K562 (cell line): ENCODE results near the gene VPS16. TPM values are rescaled to one million over a fixed set of nuclear protein-coding genes. Genes with fewer than 3 reads are reported as not detected.

Source experiments
- ATAC-seq: fragments of 200-7000 bp; cut with Tn5 transposase; 3 replicates; pipeline ENCODE4 v1.9.1; 2020; ENCODE audit warnings: moderate library complexity
- BruUV-seq: library from RNA; stranded (reverse); fragments of 400-500 nt; replicated peaks from 2 replicates; lab custom pipeline; 2021; lab: Mats Ljungman, UMichigan
- CTCF ChIA-PET: fragments of 300-600 bp; formaldehyde crosslinking; extraction: SDS; loops from one replicate; lab custom pipeline; 2021; ENCODE audit warnings: low intra/inter-chr PET ratio; lab: Yijun Ruan, JAX
- POLR2A ChIA-PET: fragments of 300-600, 350-650 bp; sonication (Branson Sonifier 250); formaldehyde crosslinking; extraction: SDS; loops from one replicate; lab custom pipeline; 2021; ENCODE audit warnings: antibody characterized with exemption, inconsistent platforms; lab: Yijun Ruan, JAX
- DNase-seq, 4 experiments: peaks; one replicate each; pipeline versions ENCODE4 v3.0.0 to v3.0.0-alpha.2; 2011 to 2018; ENCODE audit warnings: low spot score in 3 of 4, mixed read lengths in 3 of 4; ENCODE audit errors: extremely low read depth in 1 of 4
- FAIRE-seq: peaks from 2 replicates; lab custom pipeline; 2011; peaks lifted over from hg19 to GRCh38; lab: Jason Lieb, UNC
- H2AFZ ChIP-seq: 2 replicates; pipeline ENCODE4 v1.6.0; 2011; ENCODE audit warnings: low read depth, low read length, control low read depth, inconsistent platforms
- H3K27ac ChIP-seq: fragments of 200-600 bp; 3 replicates; pipeline ENCODE4 v1.8.0; 2011; ENCODE audit warnings: low read depth, mild to moderate bottlenecking, control low read depth, inconsistent platforms, low read length, moderate library complexity, mixed read lengths; ENCODE audit errors: extremely low read depth
- H3K27me3 ChIP-seq, 2 experiments: fragments of 300-600 bp in 1 of 2; 2 replicates in 1 of 2; 3 replicates in 1 of 2; pipeline versions ENCODE4 v1.6.0 to v1.8.0; 2011; ENCODE audit warnings: inconsistent platforms in 2 of 2, low read length in 2 of 2, mild to moderate bottlenecking in 1 of 2, mixed read lengths in 1 of 2, moderate library complexity in 1 of 2; ENCODE audit not compliant: control insufficient read depth in 2 of 2, insufficient read depth in 2 of 2
- H3K36me3 ChIP-seq: fragments of 300-600 bp; 3 replicates; pipeline ENCODE4 v1.8.0; 2011; ENCODE audit warnings: mild to moderate bottlenecking, low read length, inconsistent platforms; ENCODE audit not compliant: control insufficient read depth, insufficient read depth
- H3K4me1 ChIP-seq, 2 experiments: fragments of 200-600 bp in 1 of 2; replicated peaks in 1 of 2; 2 replicates in 1 of 2; 3 replicates in 1 of 2; pipeline versions ENCODE4 v1.5.1 to v1.8.0; 2011; ENCODE audit warnings: inconsistent platforms in 2 of 2, low read length in 2 of 2, mild to moderate bottlenecking in 1 of 2, mixed read lengths in 1 of 2, moderate library complexity in 1 of 2; ENCODE audit not compliant: control insufficient read depth in 2 of 2, insufficient read depth in 2 of 2
- H3K4me2 ChIP-seq: 2 replicates; pipeline ENCODE4 v1.6.1; 2011; ENCODE audit warnings: low read length, control low read depth, inconsistent platforms, mixed read lengths; ENCODE audit not compliant: insufficient read depth
- H3K4me3 ChIP-seq: fragments of 200-600 bp; sonication (generic), shearing (Covaris generic); 2 replicates; pipeline ENCODE4 v1.5.1; 2016; ENCODE audit warnings: control low read depth, inconsistent platforms
- H3K79me2 ChIP-seq: fragments of 200-600 bp; 3 replicates; pipeline ENCODE4 v1.8.0; 2011; ENCODE audit warnings: low read length, inconsistent platforms; ENCODE audit not compliant: control insufficient read depth, insufficient read depth
- H3K9ac ChIP-seq, 2 experiments: 2 replicates each; pipeline versions ENCODE4 v1.6.0 to v1.6.1; 2011; ENCODE audit warnings: low read depth in 2 of 2, low read length in 2 of 2, control low read depth in 1 of 2, inconsistent platforms in 1 of 2, mild to moderate bottlenecking in 1 of 2, mixed read lengths in 1 of 2; ENCODE audit not compliant: insufficient read depth in 1 of 2
- H3K9me1 ChIP-seq: one replicate; pipeline ENCODE4 v1.6.0; 2011; ENCODE audit warnings: inconsistent platforms, mild to moderate bottlenecking, low read length, moderate library complexity; ENCODE audit not compliant: control insufficient read depth, insufficient read depth
- H3K9me3 ChIP-seq: replicated peaks from 2 replicates; pipeline ENCODE4 v1.5.1; 2011; ENCODE audit warnings: low read depth, low read length, inconsistent platforms; ENCODE audit not compliant: control insufficient read depth, insufficient read depth
- H4K20me1 ChIP-seq: replicated peaks from 2 replicates; pipeline ENCODE4 v1.6.1; 2011; ENCODE audit warnings: low read length, inconsistent platforms, mixed read lengths; ENCODE audit not compliant: control insufficient read depth, insufficient read depth
- ILK ChIP-seq: fragments of 450-650 bp; IDR thresholded peaks from 2 replicates; pipeline ENCODE4 v1.6.1; 2016; ENCODE audit warnings: missing genetic modification characterization, low read depth, mild to moderate bottlenecking, missing compliant biosample characterization, moderate library complexity, borderline replicate concordance
- IRF2 ChIP-seq: sonication (generic); formaldehyde crosslinking; IDR thresholded peaks from 2 replicates; pipeline ENCODE4 v1.8.1; 2022; ENCODE audit warnings: mild to moderate bottlenecking, missing genetic modification reagents
- NELFE ChIP-seq: IDR thresholded peaks from 2 replicates; pipeline ENCODE4 v1.6.1; 2011; ENCODE audit warnings: mild to moderate bottlenecking; ENCODE audit not compliant: insufficient read depth, insufficient read length
- NFE2 ChIP-seq: IDR thresholded peaks from 2 replicates; pipeline ENCODE4 v1.6.1; 2014; ENCODE audit warnings: antibody characterized with exemption, low read depth
- PHTF2 ChIP-seq: fragments of 250-450 bp; sonication (Bioruptor Pico); IDR thresholded peaks from 2 replicates; pipeline ENCODE4 v1.5.0; 2021; ENCODE audit warnings: mild to moderate bottlenecking
- RBM17 ChIP-seq: fragments of 200-400 bp; formaldehyde crosslinking; IDR thresholded peaks from 2 replicates; pipeline ENCODE4 v1.6.1; 2017; ENCODE audit warnings: low read depth, mild to moderate bottlenecking, low read length, borderline replicate concordance
- SIX5 ChIP-seq, 2 experiments: IDR thresholded peaks; 2 replicates each; pipeline ENCODE4 v1.6.1; 2011; ENCODE audit warnings: low read length in 2 of 2, borderline replicate concordance in 1 of 2, low read depth in 1 of 2, mild to moderate bottlenecking in 1 of 2, moderate library complexity in 1 of 2; ENCODE audit not compliant: insufficient read depth in 1 of 2
- ZFP36 ChIP-seq: fragments of 150-350 bp; IDR thresholded peaks from 2 replicates; pipeline ENCODE4 v1.6.1; 2018; ENCODE audit warnings: low read length, low read depth; ENCODE audit not compliant: partially characterized antibody
- ZNF316 ChIP-seq: fragments of 450-650 bp; IDR thresholded peaks from 2 replicates; pipeline ENCODE4 v1.6.1; 2016
- WGBS: fragments of 100-300 bp; shearing (Covaris generic); methylation state at CpG from one replicate; pipeline ENCODE4 v1.1.6; 2016; ENCODE audit warnings: low coverage, mixed read lengths; ENCODE audit not compliant: insufficient coverage; ENCODE audit errors: missing lambda C conversion rate; 5-methylcytosine and 5-hydroxymethylcytosine counted together
- in situ Hi-C: fragments of 300-500 bp; cut with MboI; formaldehyde crosslinking; loops from 4 replicates; pipeline ENCODE4 v1.15.0; 2018; ENCODE audit warnings: inconsistent platforms, mixed read lengths
- intact Hi-C: fragments of 100-400 bp; cut with micrococcal nuclease; formaldehyde crosslinking; loops from 2 replicates; pipeline ENCODE4 v1.14.2; 2022
- polyA plus RNA-seq, 8 experiments: library from polyadenylated mRNA; depleted of rRNA in 4 of 8; stranded (reverse) in 5 of 8; unstranded in 3 of 8; fragments of >200 nt; fragmentation: Nextera tagmentation in 2 of 8; fragmentation: Illumina TruSeq in 1 of 8; extraction: Ambion mirVana in 2 of 8; extraction: Trizol in 1 of 8; gene quantifications; 2 replicates each; pipeline versions ENCODE4 v1.2.1 to v1.2.3, GENCODE V29; 2011 to 2014; ENCODE audit warnings: inconsistent platforms in 1 of 8, missing spikeins in 1 of 8
- total RNA-seq, 7 experiments: library from RNA; depleted of rRNA in 6 of 7; stranded (reverse); fragments of >200 nt in 6 of 7; fragmentation: Illumina TruSeq in 2 of 7; extraction: Trizol in 2 of 7; gene quantifications; 2 replicates each; pipeline versions ENCODE4 v1.2.1 to v1.2.3, GENCODE V29; 2011 to 2021; ENCODE audit warnings: low replicate concordance in 1 of 7

The VPS16 gene
- total and polyA plus RNA-seq, 9 of the 15 experiments (the other 6 are each of a cell fraction or from before 2014, with no cell fraction given), result 6.8 to 24.7 (median 14.0) TPM

DNA sequence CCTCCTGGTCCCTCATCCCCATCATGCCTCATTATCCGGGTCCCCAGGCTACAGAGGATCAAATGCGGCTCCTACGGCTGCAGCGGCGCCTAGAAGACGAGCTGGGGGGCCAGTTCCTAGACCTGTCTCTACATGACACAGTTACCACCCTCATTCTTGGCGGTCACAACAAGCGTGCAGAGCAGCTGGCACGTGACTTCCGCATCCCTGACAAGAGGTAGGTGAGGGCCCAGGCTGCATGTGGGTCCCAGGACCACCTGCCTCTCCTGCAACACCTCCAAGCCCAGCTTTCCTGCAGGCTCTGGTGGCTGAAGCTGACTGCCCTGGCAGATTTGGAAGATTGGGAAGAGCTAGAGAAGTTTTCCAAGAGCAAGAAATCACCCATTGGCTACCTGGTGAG lies 24.6 kb downstream of the VPS16 start:
- Histone ChIP-seq H3K9me1 (peaks cover 2% of the 10 kb centered on the region), H3K27ac (no peak overlapping the region), H4K20me1 (no peaks in the 10 kb centered on the region), H3K9ac (no peak overlapping the region), H2AFZ (no peak overlapping the region), H3K36me3 (peaks cover 6% of the 10 kb centered on the region; the same call in 2 of the 3 replicates), H3K79me2 (no peaks in the 10 kb centered on the region), H3K4me2 (no peak overlapping the region), H3K27me3 (no peaks in the 10 kb centered on the region), H3K4me3 (no peak overlapping the region), H3K9me3 (no peaks in the 10 kb centered on the region)
- ATAC-seq (no peak), FAIRE-seq (no peak)
- in situ Hi-C loops (no loop called here), intact Hi-C loops (no loop called here)
- no TSS peak for BruUV-seq
- POLR2A ChIA-PET, result no interaction called here
- WGBS, result 97% methylated on average over 6 of the region's 10 CpGs
- CTCF ChIA-PET, result no interaction called here
- no peak for TF ChIP-seq RBM17
- TF ChIP-seq ZFP36, result no peak
- no peak for TF ChIP-seq ZNF316
- TF ChIP-seq NELFE, result no peak
- TF ChIP-seq IRF2, result no peak
- TF ChIP-seq SIX5 (IDR thresholded peaks at IDR 0.05; ENCODE audit: borderline replicate concordance in 1 of 2, insufficient read depth in 1 of 2, low read depth in 1 of 2, low read length in 2 of 2), result no peak
- no peak for TF ChIP-seq NFE2
- no peak for TF ChIP-seq ILK (tag)
- TF ChIP-seq PHTF2 (CRISPR knock-in tag), result no peak
- TF ChIP-seq, all 486 proteins: peak for 0
- DNase-seq, result no peak
- peaks cover 0 to 3% of the 10 kb centered on the region in 2 experiments; a peak in 3 of 5 replicates for H3K4me1 ChIP-seq
